Measurements from ENCODE around the gene ID3.
A peak's percentile ranks its signal among the peaks of the same experiment; 100 is the strongest.

ID3 gene

DNA sequence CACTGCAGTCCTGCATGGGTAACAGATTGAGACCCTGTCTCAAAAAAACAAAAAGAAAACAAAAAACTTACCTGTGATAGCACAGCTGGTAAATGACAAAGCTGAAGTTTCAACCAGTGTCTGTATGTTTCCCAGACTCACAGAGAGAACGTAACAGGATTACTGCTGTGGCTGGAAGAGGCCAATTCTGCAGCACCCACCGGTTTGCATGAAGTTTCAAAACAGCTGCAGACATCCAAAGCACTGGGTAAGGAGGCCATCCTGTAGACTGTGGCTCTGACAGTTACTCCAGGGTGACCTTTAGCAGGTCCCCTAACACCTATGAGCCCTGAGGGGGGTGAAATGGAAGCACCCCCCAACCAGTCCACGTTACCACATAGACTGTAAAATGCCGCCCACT is 7.5 kb downstream of the ID3 start:
- Histone ChIP-seq H3K4me1 (ENCODE audit: control insufficient read depth, low read length) (peaks cover 85% of the 10 kb centered on the region), H3K4me3 (ENCODE audit: low read length) (no peak overlapping the region), H3K4me2 (ENCODE audit: low read length) (no peak overlapping the region), H3F3A (ENCODE audit: control insufficient read depth, insufficient read depth) (peaks cover 26% of the 10 kb centered on the region), H3K36me3 (ENCODE audit: control insufficient read depth, low read length) (peaks cover 16% of the 10 kb centered on the region), H3K79me2 (ENCODE audit: control insufficient read depth, low read length) (peaks cover 10% of the 10 kb centered on the region), H4K20me1 (ENCODE audit: control insufficient read depth, insufficient read depth, low read depth, low read length) (no peaks in the 10 kb centered on the region), H3K9me3 (ENCODE audit: control insufficient read depth, insufficient read depth, low read length) (no peaks in the 10 kb centered on the region), H3K9me2 (replicated peaks; ENCODE audit: control insufficient read depth, low read length) (no peaks in the 10 kb centered on the region), H3K27ac (ENCODE audit: low read depth, low read length) (no peak overlapping the region), H3K27me3 (ENCODE audit: control insufficient read depth, low read length) (no peaks in the 10 kb centered on the region; the same call in 1 of the 2 replicates)
- TF ChIP-seq, protein P1, sequence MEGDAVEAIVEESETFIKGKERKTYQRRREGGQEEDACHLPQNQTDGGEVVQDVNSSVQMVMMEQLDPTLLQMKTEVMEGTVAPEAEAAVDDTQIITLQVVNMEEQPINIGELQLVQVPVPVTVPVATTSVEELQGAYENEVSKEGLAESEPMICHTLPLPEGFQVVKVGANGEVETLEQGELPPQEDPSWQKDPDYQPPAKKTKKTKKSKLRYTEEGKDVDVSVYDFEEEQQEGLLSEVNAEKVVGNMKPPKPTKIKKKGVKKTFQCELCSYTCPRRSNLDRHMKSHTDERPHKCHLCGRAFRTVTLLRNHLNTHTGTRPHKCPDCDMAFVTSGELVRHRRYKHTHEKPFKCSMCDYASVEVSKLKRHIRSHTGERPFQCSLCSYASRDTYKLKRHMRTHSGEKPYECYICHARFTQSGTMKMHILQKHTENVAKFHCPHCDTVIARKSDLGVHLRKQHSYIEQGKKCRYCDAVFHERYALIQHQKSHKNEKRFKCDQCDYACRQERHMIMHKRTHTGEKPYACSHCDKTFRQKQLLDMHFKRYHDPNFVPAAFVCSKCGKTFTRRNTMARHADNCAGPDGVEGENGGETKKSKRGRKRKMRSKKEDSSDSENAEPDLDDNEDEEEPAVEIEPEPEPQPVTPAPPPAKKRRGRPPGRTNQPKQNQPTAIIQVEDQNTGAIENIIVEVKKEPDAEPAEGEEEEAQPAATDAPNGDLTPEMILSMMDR (IDR thresholded peaks at IDR 0.05; ENCODE audit: low read depth, low read length, poor library complexity, severe bottlenecking), result no peak
- no peak for TF ChIP-seq EZH2phosphoT487 (IDR thresholded peaks at IDR 0.05; ENCODE audit: borderline replicate concordance, low read length)

DNA sequence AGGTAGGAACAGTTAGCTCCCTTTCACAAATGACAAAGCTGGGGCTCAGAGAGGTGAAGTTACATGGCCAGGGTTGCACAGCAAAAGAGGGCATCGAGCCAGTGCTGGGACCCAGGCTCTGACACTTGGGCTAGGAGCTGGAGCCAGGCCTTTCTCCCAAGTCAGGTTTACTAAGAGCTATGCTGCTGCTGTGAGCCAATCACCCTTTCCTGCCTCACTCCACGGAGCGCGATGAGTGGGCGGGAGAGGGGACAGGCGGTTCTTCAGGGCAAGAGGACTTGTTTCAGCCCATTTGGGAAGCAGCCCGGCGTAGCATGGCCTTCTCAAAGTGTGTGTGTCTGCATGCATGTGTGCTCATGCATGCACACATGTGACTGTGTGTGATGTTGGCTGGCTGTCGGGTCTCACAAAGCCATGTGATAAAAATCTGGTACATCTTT is 10.6 kb downstream of the ID3 start:
- no peaks in the 10 kb centered on the region for H3K9me3 ChIP-seq (ENCODE audit: control insufficient read depth, insufficient read depth, low read length)
- H3K4me1 ChIP-seq (ENCODE audit: control insufficient read depth, low read length), result peaks cover 75% of the 10 kb centered on the region
- no peaks in the 10 kb centered on the region for H3K79me2 ChIP-seq (ENCODE audit: control insufficient read depth, low read length)
- H3F3A ChIP-seq (ENCODE audit: control insufficient read depth, insufficient read depth), result 0 out of 2 replicates have a peak, but pooled peaks cover 9% of the 10 kb centered on the region
- H3K9me2 ChIP-seq (replicated peaks; ENCODE audit: control insufficient read depth, low read length), result no peaks in the 10 kb centered on the region
- TF ChIP-seq, protein P1 (IDR thresholded peaks at IDR 0.05; ENCODE audit: low read depth, low read length, poor library complexity, severe bottlenecking), result no peak
- no peak for TF ChIP-seq EZH2phosphoT487 (IDR thresholded peaks at IDR 0.05; ENCODE audit: borderline replicate concordance, low read length)
- no peaks in the 10 kb centered on the region for H3K27me3 ChIP-seq (ENCODE audit: control insufficient read depth, low read length)
- no peaks in the 10 kb centered on the region for H3K36me3 ChIP-seq (ENCODE audit: control insufficient read depth, low read length)
- H3K4me3 ChIP-seq (ENCODE audit: low read length), result 0 out of 2 replicates have a peak overlapping the region, but pooled peaks have one; percentile 19
- H3K4me2 ChIP-seq (ENCODE audit: low read length), result peak overlapping the region; percentile 30
- peak overlapping the region; percentile 8; the same call in 1 of the 2 replicates for H3K27ac ChIP-seq (ENCODE audit: low read depth, low read length)
- H4K20me1 ChIP-seq (ENCODE audit: control insufficient read depth, insufficient read depth, low read depth, low read length), result no peaks in the 10 kb centered on the region

- no peak overlapping the region for H3K4me3 ChIP-seq (ENCODE audit: low read length)
- peaks cover 64% of the 10 kb centered on the region for H3K4me1 ChIP-seq (ENCODE audit: control insufficient read depth, low read length)
- H3K9me3 ChIP-seq (ENCODE audit: control insufficient read depth, insufficient read depth, low read length), result no peaks in the 10 kb centered on the region
- no peaks in the 10 kb centered on the region for H3K27me3 ChIP-seq (ENCODE audit: control insufficient read depth, low read length)
- H3K27ac ChIP-seq (ENCODE audit: low read depth, low read length), result no peak overlapping the region
- H3K36me3 ChIP-seq (ENCODE audit: control insufficient read depth, low read length), result no peaks in the 10 kb centered on the region
- H3K79me2 ChIP-seq (ENCODE audit: control insufficient read depth, low read length), result no peaks in the 10 kb centered on the region
- H4K20me1 ChIP-seq (ENCODE audit: control insufficient read depth, insufficient read depth, low read depth, low read length), result no peaks in the 10 kb centered on the region
- H3F3A ChIP-seq (ENCODE audit: control insufficient read depth, insufficient read depth), result 0 out of 2 replicates have a peak, but pooled peaks cover 6% of the 10 kb centered on the region
- no peak for TF ChIP-seq EZH2phosphoT487 (IDR thresholded peaks at IDR 0.05; ENCODE audit: borderline replicate concordance, low read length)
- TF ChIP-seq, protein P1 (IDR thresholded peaks at IDR 0.05; ENCODE audit: low read depth, low read length, poor library complexity, severe bottlenecking), result no peak
- H3K9me2 ChIP-seq (replicated peaks; ENCODE audit: control insufficient read depth, low read length), result no peaks in the 10 kb centered on the region
- H3K4me2 ChIP-seq (ENCODE audit: low read length), result no peak overlapping the region
Measured at GRCh38 chr1:23546897-23547584, 12.3 kb downstream of the ID3 start.
